Astrocyte (in vitro differentiated cells and primary cell): Measurements from ENCODE around the gene SCNN1G.

Source experiments
- EZH2 ChIP-seq: IDR thresholded peaks from 2 replicates; pipeline ENCODE4 v1.6.1; 2012; ENCODE audit warnings: mild to moderate bottlenecking, low read length, inconsistent platforms; ENCODE audit not compliant: insufficient read depth
- TF ChIP-seq, protein P1 (sequence below): IDR thresholded peaks from 2 replicates; pipeline ENCODE4 v1.5.1; 2011; ENCODE audit warnings: low read depth, mild to moderate bottlenecking, inconsistent platforms, low read length, moderate library complexity; ENCODE audit not compliant: insufficient read depth

DNA sequence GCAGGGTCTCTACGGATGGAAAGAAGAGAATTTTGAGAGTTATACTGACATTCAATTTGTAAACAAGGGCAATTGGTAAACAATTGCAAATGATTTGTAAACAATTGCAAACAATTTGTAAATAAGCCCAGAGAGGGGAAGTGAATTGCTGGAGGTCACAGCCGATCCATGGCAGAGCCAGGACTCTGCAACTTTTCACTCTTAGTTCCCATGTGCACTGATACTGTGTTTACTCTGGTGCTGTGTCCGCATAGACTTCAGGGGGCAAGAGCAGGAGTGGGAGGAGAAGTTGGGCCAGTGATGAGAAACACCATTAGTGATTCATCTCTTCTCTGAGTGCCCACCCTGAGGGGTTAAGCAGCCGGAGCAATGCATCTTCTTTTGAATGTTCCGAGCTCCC is 14.0 kb downstream of the SCNN1G start:
- TF ChIP-seq, protein P1, sequence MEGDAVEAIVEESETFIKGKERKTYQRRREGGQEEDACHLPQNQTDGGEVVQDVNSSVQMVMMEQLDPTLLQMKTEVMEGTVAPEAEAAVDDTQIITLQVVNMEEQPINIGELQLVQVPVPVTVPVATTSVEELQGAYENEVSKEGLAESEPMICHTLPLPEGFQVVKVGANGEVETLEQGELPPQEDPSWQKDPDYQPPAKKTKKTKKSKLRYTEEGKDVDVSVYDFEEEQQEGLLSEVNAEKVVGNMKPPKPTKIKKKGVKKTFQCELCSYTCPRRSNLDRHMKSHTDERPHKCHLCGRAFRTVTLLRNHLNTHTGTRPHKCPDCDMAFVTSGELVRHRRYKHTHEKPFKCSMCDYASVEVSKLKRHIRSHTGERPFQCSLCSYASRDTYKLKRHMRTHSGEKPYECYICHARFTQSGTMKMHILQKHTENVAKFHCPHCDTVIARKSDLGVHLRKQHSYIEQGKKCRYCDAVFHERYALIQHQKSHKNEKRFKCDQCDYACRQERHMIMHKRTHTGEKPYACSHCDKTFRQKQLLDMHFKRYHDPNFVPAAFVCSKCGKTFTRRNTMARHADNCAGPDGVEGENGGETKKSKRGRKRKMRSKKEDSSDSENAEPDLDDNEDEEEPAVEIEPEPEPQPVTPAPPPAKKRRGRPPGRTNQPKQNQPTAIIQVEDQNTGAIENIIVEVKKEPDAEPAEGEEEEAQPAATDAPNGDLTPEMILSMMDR, result no peak
- no peak for TF ChIP-seq EZH2
